ENCODE results near the gene OMA1. TPM values are rescaled to one million over a fixed set of nuclear protein-coding genes. Genes with fewer than 3 reads are reported as not detected.
"Not testable (repeated sequence)": the region's sequence is repeated elsewhere in the genome, so short reads cannot be mapped to it uniquely, and the experiment has no call there.

Gene OMA1
- total RNA-seq, 1 donor from 2014 or later, result 34.8 TPM

DNA sequence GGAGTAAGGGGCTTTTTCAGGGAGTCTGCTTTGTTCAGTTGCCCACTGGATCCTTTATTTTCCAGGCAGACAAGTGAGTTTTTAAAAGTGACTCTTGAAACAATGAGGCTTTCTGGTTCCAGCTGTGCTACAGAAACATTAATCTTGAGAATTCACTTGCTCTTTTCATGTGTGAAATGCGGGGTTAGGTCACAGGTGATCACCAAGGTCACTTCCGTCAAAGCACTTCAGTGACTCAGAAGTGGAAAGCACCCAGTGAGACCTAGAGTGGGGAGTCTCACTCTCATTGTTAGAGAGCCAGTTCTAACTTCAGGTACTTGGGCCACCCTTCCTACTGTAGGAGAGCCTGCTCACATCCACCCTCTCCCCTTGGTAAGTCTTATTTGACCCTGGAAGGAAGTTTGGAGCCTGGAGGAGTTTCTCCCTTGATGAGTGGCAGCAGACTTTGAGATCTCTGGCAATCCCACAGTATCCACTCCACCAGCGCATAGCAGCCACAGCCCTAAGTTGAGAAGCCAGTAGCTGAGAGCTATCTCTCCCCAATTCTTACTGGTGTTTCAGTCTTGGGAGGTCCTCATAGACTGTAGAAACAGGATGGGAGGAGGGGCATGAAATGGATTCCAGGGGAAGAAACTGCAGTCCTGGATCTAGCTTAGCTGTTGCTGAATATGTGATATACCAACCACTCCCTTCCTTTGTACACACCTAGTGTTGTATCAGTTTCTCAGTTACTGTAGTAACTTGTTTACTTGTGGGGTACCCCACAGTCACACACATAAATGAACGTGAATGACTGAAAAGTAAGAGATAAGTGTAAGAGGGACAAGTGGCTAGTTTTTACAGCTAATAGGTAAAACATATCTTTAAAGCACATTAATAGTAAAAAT lies 27.4 kb upstream of the OMA1 start:
- no peak for DNase-seq (ENCODE audit: low spot score)

DNA sequence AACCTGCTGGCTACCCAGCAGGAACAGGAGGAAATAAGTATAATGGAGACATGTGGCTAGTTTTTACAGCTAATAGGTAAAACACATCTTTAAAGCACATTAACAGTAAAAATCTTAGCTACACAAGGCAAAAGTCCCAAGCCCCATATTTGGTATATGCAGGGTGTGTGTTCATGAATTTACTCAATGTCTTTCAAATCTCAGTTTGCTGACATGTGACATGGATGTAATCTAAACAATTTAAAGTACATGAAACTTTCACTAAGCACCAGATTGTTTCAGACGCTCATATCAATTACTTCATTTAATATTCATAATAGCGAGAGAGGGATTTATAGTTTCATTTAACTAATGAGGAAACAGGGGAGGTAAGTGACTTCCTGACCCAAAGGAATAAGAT lies 26.6 kb upstream of the OMA1 start:
- no peak for DNase-seq (ENCODE audit: low spot score)

DNA sequence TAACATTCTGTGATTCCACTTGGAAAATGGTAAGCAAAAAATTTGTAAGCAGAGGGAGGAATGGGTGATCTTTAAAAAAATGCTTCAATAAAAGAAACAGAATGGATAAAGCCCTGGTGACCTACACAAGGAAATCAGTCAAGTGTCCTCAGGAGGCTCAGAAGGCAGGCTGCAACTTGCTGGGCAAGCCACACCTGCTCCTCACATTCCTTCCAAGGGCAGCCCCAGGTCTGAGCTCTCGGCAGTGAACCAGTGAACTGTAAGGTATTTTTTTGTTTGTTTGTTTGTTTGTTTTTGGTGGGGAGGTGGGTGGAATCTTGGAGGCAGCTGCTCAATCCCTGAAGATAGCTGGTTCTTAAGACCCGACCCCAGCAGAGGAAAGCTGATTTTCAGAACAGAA lies 26.2 kb upstream of the OMA1 start:
- DNase-seq (ENCODE audit: low spot score), result no peak

DNA sequence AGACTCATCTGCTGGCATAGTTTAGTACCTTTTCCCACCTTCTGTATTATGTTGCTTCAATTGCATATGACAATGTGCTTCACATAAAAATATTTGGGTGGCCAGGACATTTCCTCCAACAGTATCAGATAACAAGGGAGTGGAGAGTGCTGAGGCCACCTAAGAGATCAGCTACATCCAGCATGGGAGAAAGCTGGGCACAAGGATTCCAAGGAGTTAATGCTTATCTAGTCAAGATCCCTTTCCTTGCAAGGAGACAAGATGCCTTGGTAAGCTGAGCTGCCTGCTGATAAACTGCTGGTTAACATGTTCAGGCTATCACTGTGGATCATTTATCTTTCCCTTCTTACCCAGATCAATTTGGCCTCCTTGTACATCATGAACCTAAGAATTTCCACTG lies 25.1 kb upstream of the OMA1 start:
- no peak for DNase-seq (ENCODE audit: low spot score)

DNA sequence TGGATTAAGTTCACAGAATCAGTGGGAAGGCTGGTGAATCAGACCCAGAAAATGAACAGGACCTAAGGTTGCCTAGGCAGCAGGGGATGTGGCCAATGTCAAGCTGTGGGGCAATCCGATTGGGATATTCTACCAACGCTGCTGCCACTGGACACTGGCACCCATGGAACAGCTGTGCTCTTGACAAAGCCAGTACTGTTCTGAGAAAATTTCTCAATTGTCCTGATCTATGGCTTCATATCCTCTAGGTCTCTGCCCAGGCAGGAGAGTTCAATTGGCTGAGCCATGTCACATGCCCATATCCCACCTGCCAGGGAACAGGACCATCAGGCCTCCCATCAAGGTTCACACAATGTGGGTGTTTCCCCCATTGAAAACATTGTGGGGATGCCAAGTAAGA lies 24.3 kb upstream of the OMA1 start:
- no peak for DNase-seq (ENCODE audit: low spot score)

DNA sequence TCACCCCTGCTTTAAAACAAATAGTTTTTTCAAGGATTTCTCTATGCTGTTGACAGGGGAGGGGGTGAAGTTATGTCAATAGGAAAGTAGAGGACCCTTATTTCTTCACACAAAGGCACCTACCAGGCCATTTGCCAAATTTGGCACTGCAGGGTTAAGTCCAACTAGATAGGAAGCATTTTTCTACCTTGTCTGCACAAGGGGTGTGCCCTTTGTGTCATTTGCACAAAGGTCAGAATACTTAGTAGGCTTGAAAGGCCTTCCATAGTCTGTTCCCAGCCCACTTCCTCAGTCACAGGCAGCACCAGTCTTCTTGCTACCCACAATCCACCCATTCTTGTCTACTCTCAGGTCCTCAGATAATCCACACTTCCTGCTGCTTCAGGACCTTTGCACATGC lies 23.6 kb upstream of the OMA1 start:
- no peak for DNase-seq (ENCODE audit: low spot score)

DNA sequence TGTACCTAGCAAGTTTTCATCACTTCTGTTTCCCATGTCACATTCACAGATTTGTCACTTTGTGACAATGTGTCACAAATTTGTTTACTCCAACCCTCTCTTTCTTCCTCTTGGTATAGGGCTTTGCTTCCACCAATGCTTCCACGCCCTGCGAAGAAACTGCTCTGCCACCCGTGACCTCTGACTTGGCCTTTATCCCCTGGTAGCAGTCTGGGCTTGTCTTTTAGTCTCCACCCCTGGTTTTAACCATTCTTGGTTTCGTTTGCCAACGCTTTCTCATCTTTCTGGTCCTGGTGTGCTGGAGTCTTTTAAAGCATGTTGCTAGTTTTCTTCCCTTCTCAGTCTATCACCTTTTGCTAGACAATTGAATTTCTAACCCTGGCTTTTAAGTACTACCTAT lies 22.4 kb upstream of the OMA1 start:
- DNase-seq (ENCODE audit: low spot score), result no peak

DNA sequence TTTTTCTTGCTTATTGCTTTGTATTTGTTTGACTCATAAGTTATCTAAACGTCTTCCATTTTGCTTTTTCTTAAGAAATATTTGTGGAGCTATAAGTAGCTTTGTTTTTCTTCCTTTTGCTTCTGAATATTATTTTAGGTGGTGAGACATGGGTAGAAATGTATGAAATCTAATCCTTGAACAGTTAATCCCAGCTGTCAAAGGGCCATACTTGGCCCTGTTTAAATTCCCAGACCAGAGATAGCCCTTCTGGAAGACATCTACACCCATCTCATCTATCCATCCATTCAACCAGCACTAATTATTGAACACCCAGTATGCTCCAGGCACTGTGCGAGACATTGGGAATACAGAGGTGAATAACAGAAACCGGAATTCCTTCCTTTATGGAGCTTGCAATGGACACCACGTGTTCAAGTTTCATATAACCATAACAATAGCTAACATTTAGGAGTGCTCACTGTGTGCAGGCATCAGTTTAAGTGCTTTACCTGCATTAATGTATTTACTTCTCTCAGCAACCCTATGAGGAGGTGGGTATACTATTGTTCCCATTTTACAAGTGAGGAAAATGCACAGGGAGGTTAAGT lies 21.8 kb upstream of the OMA1 start:
- no peak for DNase-seq (ENCODE audit: low spot score)

DNA sequence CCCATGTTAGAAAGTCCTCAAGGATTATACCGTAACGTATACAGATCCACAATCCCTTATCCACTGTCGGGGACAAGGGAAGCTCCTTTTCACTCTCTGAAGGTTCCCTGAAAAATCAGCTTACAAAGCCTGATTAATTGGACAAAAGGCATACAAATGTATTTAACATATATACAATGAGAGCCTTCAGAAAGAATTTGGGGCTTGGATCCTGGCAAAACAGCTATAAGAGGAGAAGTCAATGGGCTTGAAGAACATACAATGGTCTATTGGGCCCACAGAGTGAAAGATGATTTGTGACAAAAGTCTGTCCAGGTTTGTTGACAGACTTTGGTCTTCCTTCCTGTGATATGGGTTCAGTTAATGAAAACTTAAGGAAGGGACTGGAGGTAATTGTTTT lies 19.8 kb upstream of the OMA1 start:
- no peak for DNase-seq (ENCODE audit: low spot score)

DNA sequence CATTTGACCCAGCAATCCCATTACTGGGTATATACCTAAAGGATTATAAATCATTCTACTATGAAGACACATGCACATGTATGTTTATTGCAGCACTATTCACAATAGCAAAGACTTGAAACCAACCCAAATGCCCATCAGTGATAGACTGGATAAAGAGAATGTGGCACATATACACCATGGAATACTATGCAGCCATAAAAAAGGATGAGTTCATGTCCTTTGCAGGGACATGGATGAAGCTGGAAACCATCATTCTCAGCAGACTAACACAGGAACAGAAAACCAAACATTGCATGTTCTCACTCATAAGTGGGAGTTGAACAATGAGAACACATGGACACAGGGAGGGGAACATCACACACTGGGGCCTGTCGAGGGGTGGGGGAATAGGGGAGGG lies 17.2 kb upstream of the OMA1 start:
- not testable (repeated sequence) for DNase-seq (ENCODE audit: low spot score)

DNA sequence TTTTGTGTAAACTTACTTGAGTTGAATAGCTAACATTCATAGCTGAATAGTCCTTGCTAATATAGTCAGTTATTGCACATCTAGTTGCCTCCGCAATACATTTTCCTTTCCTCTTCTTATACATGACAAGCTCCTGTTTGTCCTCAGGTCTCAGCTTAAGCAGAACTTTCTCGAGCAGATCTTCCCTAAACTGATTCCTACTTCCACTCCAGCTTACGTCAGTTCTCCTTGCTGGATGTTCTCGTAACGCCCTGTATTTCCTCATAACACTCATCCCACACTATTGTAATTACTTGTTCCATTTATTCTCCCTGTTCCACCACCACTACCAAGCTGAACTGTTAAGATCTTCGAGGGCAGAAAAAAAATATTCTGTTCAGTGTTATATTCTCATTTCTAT lies 15.1 kb upstream of the OMA1 start:
- DNase-seq (ENCODE audit: low spot score), result no peak

DNA sequence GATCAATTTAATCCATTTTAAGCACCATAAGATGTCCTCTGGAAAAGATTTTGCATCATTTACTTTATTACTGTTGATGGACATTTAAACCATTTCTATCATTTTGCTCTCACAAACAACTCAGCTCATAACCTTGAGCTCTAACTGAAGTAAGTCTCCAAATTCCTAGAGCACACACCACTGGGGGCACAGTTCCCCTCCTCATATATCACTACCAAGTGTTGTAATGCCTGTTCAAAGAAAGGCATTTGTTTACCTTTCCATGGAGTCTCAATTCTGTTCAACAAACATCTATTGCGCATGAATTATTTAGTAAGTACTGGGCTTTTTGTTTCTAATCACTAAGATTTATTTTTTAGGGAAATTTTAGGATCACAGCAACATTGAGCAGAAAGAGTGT lies 8.9 kb upstream of the OMA1 start:
- no peak for DNase-seq (ENCODE audit: low spot score)

DNA sequence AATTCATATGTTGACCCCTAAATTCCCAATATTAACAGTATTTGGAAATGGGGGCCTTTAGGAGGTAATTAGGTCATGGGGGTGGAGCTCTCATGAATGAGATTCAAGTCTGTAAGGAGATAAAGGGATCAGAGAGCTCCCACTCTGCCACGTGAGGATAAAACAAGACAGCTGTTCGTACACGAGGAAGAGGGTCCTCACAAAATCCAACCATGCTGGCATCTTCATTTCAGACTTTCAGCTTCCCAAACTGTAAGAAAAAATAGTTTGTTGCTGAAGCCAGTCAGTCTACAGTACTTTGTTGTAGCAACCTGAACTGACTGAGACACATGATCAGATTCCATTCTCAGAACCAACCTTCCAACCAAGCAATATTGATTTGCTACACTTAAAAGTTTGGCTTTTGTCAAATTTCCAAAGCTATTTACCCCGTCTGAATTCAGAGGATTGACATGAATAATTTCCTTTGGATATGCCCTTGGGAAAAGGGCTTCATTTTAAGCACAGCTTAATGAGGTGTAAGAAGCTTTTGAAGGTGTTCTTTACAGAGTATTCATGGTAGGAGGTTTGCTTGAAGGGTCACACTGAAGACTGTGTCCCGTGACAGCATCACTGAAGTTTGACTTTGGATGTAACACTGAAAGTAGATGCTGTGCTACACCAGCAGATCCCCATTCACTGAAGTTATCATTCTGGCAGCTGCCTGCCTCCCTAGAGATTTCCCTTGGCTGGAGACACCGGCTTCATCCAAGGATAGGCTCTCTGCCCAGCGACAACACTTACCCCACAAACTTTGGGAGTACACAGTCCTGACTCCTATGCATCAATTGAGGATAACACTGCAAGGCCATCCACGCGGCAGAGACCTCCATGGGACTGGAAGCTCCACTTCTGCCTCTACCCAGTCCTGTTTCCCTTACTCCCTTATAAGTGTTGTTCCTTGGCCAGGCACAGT lies 4.9 kb upstream of the OMA1 start:
- no peak for DNase-seq (ENCODE audit: low spot score)

DNA sequence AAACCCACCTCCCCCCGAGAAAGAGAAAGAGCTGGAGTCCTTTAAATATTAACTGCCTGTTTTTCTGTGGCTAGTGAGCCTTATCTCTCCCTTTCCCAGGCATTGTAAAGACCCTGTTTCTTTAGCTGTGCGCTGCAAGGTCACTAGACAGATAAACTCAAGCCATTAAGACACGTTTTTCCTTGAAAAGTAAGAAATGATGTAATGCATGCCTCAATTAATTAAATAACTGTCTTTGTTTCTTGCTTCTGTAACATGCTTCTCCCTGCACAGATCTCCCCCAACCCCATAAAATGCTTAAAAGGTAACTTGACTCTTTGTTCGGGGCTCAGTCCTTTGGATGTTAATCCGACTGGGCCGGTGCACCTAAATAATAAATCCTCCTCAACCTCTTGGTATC lies 2.8 kb upstream of the OMA1 start:
- DNase-seq (ENCODE audit: low spot score), result not testable (repeated sequence)

DNA sequence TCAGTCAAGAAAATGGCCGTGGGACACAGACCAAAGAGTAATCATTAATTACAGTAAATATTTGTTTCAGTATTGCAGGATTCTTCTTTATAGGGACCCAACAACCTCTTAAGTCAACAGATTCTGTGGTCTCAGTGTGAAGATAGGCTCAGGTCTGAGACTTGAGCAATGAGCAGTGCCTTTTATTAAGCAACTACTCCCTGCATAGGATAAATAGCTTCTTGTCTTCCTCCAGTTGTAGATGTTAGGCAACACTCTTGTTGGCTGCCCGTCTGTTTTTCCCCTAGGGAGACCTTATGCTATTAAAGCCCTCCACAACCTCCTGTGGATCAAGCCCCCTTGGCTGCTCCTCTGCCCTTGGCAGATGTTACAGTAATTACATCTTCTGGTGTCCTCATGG lies 1.8 kb upstream of the OMA1 start:
- no peak for DNase-seq (ENCODE audit: low spot score)

DNA sequence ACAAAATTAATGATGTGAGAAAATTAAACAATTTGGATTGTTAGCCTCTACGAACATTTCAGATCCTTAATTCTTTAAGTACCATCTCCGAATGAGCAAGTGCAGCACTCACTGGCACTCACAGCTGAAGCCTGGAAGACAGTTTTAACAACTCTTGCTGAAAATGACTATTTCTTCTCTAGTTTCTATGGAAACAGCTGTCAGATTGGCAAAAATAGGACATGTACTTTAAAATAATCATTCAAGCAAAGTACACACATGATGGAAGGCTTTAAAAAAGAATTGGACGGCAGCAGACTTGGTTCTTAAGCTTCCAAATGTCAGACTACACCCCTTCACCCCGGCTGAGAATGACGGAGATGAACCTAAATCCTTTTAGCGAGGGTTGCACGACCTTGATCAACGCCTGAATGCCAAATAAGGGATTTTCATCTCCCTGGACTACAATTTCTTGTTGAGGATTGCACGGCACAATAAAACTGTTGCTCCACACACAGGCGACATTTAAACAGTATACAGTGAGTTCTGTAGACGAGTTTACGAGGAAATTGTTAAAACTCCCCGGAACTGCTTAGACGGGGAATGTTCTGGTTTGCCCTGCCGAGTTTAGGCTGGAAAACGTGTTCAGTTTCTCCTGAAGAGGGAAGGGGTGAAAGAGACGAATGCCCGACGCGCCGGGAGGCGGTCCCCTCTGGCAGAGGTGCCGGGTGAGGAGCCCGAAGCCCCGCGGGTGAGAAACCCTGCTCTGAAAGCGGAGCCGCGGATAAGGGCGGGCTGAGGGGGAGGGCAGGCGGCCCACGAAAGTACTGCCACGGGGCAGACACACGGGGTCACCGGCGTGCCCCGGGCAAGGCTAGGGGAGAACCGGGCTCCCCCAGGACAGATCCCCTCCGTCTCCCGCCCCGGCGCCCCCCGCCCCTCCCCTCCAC lies 671 bp downstream of the OMA1 start:
- DNase-seq (ENCODE audit: low spot score), result peak; percentile 76

DNA sequence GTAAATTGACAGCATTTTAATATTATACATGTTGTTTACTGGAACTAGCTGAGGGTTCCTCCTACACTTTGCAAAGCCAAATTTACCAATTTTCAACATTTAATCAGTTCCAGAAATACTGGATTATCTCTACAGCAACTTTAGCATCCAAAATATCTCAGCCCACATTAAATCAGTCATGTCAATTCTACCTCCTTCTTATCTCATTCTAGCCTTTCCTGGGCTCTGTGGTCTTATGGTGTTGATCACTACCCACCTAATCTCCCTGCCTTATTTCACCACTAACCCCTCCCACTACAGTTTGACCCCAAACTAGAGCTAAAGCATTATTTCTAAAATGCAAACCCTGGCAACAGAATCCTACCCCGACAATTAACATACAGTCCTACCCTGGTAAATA lies 3.3 kb downstream of the OMA1 start:
- DNase-seq (ENCODE audit: low spot score), result no peak

DNA sequence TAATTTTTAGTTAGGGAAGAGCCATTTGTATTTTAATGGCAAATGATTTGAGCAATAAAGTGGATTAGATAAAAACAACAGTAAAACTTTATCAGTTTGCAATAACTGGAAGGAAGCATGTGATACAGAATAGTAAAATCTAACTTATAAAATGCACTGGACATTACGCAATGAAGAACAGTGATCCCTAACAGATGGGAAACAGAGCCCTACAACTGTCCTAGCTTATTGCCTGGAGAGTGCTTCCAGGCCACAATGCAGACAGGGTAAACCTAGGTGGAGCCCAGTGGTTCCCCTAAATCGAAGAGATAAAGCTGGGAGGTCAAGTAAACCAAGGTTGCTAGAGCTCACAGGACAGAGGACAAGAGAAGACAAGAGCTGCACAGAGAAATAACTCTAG lies 7.0 kb downstream of the OMA1 start:
- DNase-seq (ENCODE audit: low spot score), result no peak

DNA sequence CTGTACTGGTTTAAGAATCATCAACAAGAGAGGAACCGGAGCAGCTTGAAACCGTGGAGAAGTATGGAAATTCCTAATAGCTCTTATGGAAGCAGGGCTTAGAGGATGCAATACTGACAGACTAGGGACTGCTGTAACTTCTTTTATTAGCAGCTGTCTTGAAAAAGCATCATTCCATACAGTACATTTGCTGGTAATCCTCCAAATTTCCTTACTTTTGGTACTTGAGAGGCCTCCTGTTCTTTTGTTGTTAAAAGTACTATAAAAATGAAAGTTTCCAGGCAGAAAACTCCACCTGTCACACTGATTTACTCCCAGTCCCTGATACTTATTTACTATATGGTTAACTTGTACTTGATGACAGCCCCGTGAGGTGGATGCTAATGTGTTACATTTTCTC lies 7.7 kb downstream of the OMA1 start:
- DNase-seq (ENCODE audit: low spot score), result no peak

DNA sequence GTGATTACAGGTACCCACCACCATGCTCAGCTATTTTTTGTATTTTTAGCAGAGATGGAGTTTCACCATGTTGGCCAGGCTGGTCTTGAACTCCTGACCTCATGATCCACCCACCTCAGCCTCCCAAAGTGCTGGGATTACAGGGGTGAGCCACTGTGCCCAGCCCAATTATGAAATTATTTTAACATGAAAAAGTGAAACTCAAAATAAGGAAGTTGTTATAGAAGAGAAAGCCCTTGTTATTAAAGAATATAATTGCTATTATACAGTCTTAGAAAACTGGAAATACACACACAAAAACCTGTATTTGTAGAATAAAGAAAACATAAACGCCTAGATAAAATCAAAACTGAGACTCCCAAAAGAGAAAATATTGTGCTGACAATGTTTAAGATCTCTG lies 14.7 kb downstream of the OMA1 start:
- DNase-seq (ENCODE audit: low spot score), result not testable (repeated sequence)

DNA sequence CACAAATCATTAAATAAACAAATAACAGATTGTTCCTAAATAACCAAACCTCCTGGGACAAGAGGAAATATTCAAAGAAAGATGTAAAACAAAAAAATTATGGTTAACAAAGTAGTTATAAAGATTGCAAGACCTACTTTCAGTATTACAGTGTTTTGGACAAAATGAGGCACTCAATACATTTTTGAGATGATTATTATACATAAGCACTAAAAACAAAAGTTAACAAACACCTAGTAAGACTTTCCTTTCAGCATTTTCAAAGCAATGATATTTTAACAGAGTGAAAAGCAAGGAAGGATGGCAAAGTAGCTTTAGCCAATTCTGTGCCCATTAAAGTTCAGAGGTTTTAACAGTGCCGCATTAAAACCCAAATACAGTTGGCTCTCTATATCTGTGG lies 17.2 kb downstream of the OMA1 start:
- no peak for DNase-seq (ENCODE audit: low spot score)
